Heart left ventricle (tissue), 16 donors: ENCODE measurements around the gene EHMT2. TPM values are rescaled to one million over a fixed set of nuclear protein-coding genes. Genes with fewer than 3 reads are reported as not detected.
"Not testable (repeated sequence)": the region's sequence is repeated elsewhere in the genome, so short reads cannot be mapped to it uniquely, and the experiment has no call there.

Experiments
- ATAC-seq, 4 donors: fragments of 200-7000 bp; cut with Tn5 transposase; one replicate each; pipeline ENCODE4 v1.9.1; 2020 to 2022; ENCODE audit warnings: moderate library complexity in 4 of 4, mild to moderate bottlenecking in 3 of 4, moderate number of reproducible peaks in 1 of 4
- DNase-seq, 5 donors: peaks; one replicate each; pipeline ENCODE4 v3.0.0-alpha.2; 2020
- H3K27ac ChIP-seq, 12 donors: fragments of 200-600 bp; sonication (generic) in 4 of 12; one replicate each; pipeline versions ENCODE4 v1.5.0 to v1.8.0; 2016 to 2022; ENCODE audit warnings: mild to moderate bottlenecking in 2 of 12
- H3K27me3 ChIP-seq, 9 donors: fragments of 200-600 bp; sonication (generic) in 2 of 9; one replicate each; pipeline versions ENCODE4 v1.5.1 to v1.8.0; 2016 to 2022; ENCODE audit warnings: mild to moderate bottlenecking in 3 of 9
- H3K36me3 ChIP-seq, 9 donors: fragments of 200-600 bp; sonication (generic) in 2 of 9; one replicate each; pipeline versions ENCODE4 v1.5.0 to v1.8.0; 2018 to 2022; ENCODE audit warnings: mild to moderate bottlenecking in 2 of 9
- H3K4me1 ChIP-seq, 12 donors: fragments of 200-600 bp; sonication (generic) in 4 of 12; one replicate each; pipeline versions ENCODE4 v1.5.0 to v1.8.0; 2016 to 2022; ENCODE audit warnings: mild to moderate bottlenecking in 3 of 12
- H3K4me3 ChIP-seq, 12 donors: fragments of 200-600 bp; sonication (generic) in 4 of 12; one replicate each; pipeline versions ENCODE4 v1.5.0 to v1.8.0; 2017 to 2022; ENCODE audit warnings: mild to moderate bottlenecking in 9 of 12, moderate library complexity in 4 of 12
- H3K9me3 ChIP-seq, 12 donors: fragments of 200-600 bp; sonication (generic) in 4 of 12; one replicate each; pipeline versions ENCODE4 v1.5.0 to v1.8.0; 2016 to 2022; ENCODE audit warnings: mild to moderate bottlenecking in 1 of 12
- CTCF ChIP-seq, 12 donors: fragments of 200-600 bp; sonication (generic) in 4 of 12; IDR thresholded peaks; one replicate each; pipeline versions ENCODE4 v1.5.0 to v1.8.0; 2018 to 2022; ENCODE audit warnings: antibody characterized with exemption in 12 of 12, mild to moderate bottlenecking in 5 of 12
- POLR2A ChIP-seq, 2 donors: fragments of 450-650 bp; IDR thresholded peaks; one replicate each; pipeline ENCODE4 v1.6.1; 2017; ENCODE audit warnings: antibody characterized with exemption in 2 of 2, mild to moderate bottlenecking in 2 of 2, moderate library complexity in 2 of 2
- WGBS, 4 donors: extraction: QIAGEN DNeasy Blood & Tissue Kit in 2 of 4; methylation state at CpG; one replicate each; pipeline versions ENCODE4 v1.1.5 to v1.1.7; 2013 to 2018; 5-methylcytosine and 5-hydroxymethylcytosine counted together
- intact Hi-C, 10 donors: fragments of 100-400 bp; cut with DNase I; formaldehyde crosslinking; loops; one replicate each; pipeline versions ENCODE4 v1.11.1 to v1.14.2; 2022
- polyA plus RNA-seq, 2 donors: library from polyadenylated mRNA; stranded (reverse); fragments of 200-250 nt; gene quantifications; one replicate each; pipeline ENCODE4 v1.2.3, GENCODE V29; 2013
- total RNA-seq, 9 donors: library from RNA; depleted of rRNA in 2 of 9; stranded (reverse); fragments of >200 nt in 2 of 9; fragmentation: NEBNext Ultra II Directional in 3 of 9; extraction: Animal tissue kit (Norgen Biotek cat#: 25700) in 3 of 9; gene quantifications; one replicate each; pipeline versions ENCODE4 v1.1.0 to v1.2.4, GENCODE V29; 2016 to 2023
- donor health status: ischemic (EF 13 %, LVEDD 7.1; RV severe dilation, severe dysfunction).
- donor health status: healthy with polysubstance abuse.
- donor health status: DM: no; HTN: yes; CAD: no.
- donor health status: DM: no; HTN: no; CAD: no.
- donor health status: ischemic (EF 25% LVEDD 6.9; RV normal size, moderate dysfunction).
- donor health status: ischemic (EF 25% LVEDD 5.7; RV mildly dilated, moderate dysfunction).
- donor health status: healthy.
- donor health status: DM: yes; HTN: yes; CAD: no.
- donor health status: ischemic (EF 35%, LVEDD 5.7; RV mildly dilated, moderate dysfunction).
- donor health status: nonischemic (EF 11% LVEDD 7.7; RV severe dilation, severe dysfunction).
- donor health status: DM: yes; HTN: yes; CAD: no.
- donor health status: PGD.
- donor health status: ischemic (EF 29% LVEDD 5.4; RV normal size, mild dysfunction).
- donor health status: nonischemic (EF 23%, LVEDD 6.1; RV moderate dilation, normal function).

The EHMT2 gene
- total and polyA plus RNA-seq, 11 donors = 9.0 to 22.1 (median 14.8) TPM

- Histone ChIP-seq H3K27ac (no peak overlapping the region), H3K36me3 (peaks cover 0 to 61% (median 44%) of the 10 kb centered on the region in 9 donors), H3K4me3 (peak overlapping the region in 1 of 12 donors; percentile 84), H3K9me3 (no peaks in the 10 kb centered on the region), H3K27me3 (no peaks in the 10 kb centered on the region), H3K4me1 (peaks cover 0 to 41% (median 35%) of the 10 kb centered on the region in 12 donors)
- no peak for DNase-seq
- intact Hi-C loops = loop anchor here in 3 of 10 donors (5.0 to 10.0 kb wide), 4 partner anchors 58 to 294 kb away; partner anchors contain the start of genes ATP6V1G2 (in 1 of the 3), CLIC1 (in 1 of the 3), DDX39B (in 1 of the 3) and EHMT2 (in 1 of the 3)
- 95 to 97% (median 97%) methylated on average over 3 of the region's 3 CpGs for WGBS, 4 donors
- no peak for TF ChIP-seq CTCF (IDR thresholded peaks at IDR 0.05)
- TF ChIP-seq POLR2A (IDR thresholded peaks at IDR 0.05) = no peak
- ATAC-seq = no peak
Measured at GRCh38 chr6:31838968-31839367, 58.5 kb downstream of the EHMT2 start.

- ATAC-seq, DNase-seq: not testable (repeated sequence)
Measured at GRCh38 chr6:31838114-31838553, 59.4 kb downstream of the EHMT2 start.

GRCh38 chr6:31837369-31838113 lies 60.0 kb downstream of the EHMT2 start:
- Histone ChIP-seq H3K4me3 (peak overlapping the region in 9 of 12 donors; percentile 22 to 97 (median 84)), H3K27ac (peak overlapping the region in 7 of 12 donors; percentile 92 to 99 (median 96)), H3K36me3 (peaks cover 0 to 61% (median 44%) of the 10 kb centered on the region in 9 donors), H3K9me3 (no peaks in the 10 kb centered on the region), H3K4me1 (peaks cover 4 to 54% (median 38%) of the 10 kb centered on the region in 12 donors), H3K27me3 (no peaks in the 10 kb centered on the region)
- no peak for DNase-seq
- TF ChIP-seq POLR2A (IDR thresholded peaks at IDR 0.05) (no peak), CTCF (IDR thresholded peaks at IDR 0.05) (no peak)
- WGBS, 4 donors = 33 to 47% (median 41%) methylated on average over 1 of the region's 1 CpG
- no peak for ATAC-seq
- intact Hi-C loops = loop anchor here in 4 of 10 donors (2.0 to 10.0 kb wide), 5 partner anchors 25 to 293 kb away; partner anchors contain the start of genes ATP6V1G2 (in 1 of the 4), CLIC1 (in 1 of the 4), DDX39B (in 1 of the 4) and EHMT2 (in 1 of the 4)

More at GRCh38 chr6:31838114-31838553, 59.4 kb downstream of the EHMT2 start:
- H3K27me3 ChIP-seq, H3K9me3 ChIP-seq, H3K27ac ChIP-seq: not testable (repeated sequence)
- peak overlapping the region in 1 of 12 donors; percentile 84 for H3K4me3 ChIP-seq
- intact Hi-C loops = loop anchor here in 3 of 10 donors (5.0 to 10.0 kb wide), 4 partner anchors 59 to 293 kb away; partner anchors contain the start of genes ATP6V1G2 (in 1 of the 3), CLIC1 (in 1 of the 3), DDX39B (in 1 of the 3) and EHMT2 (in 1 of the 3)
- H3K36me3 ChIP-seq = peaks cover 0 to 61% (median 44%) of the 10 kb centered on the region in 9 donors
- WGBS, 4 donors = 88 to 92% (median 90%) methylated on average over 9 of the region's 9 CpGs
- peaks cover 4 to 48% (median 38%) of the 10 kb centered on the region in 12 donors for H3K4me1 ChIP-seq

GRCh38 chr6:31836474-31837368 lies 60.8 kb downstream of the EHMT2 start:
- Histone ChIP-seq H3K36me3 (peaks cover 0 to 58% (median 46%) of the 10 kb centered on the region in 9 donors), H3K4me1 (peaks cover 4 to 58% (median 41%) of the 10 kb centered on the region in 12 donors), H3K9me3 (no peaks in the 10 kb centered on the region)

More at GRCh38 chr6:31836474-31837368, 60.8 kb downstream of the EHMT2 start:
- peak overlapping the region in 10 of 12 donors; percentile 64 to 99 (median 96) for H3K27ac ChIP-seq
- intact Hi-C loops = loop anchor here in 4 of 10 donors (2.0 to 10.0 kb wide), 5 partner anchors 26 to 292 kb away; partner anchors contain the start of genes ATP6V1G2 (in 1 of the 4), CLIC1 (in 1 of the 4), DDX39B (in 1 of the 4) and EHMT2 (in 1 of the 4)
- 22 to 34% (median 30%) methylated on average over 12 of the region's 12 CpGs for WGBS, 4 donors
- DNase-seq (no peak), ATAC-seq (no peak)
- no peaks in the 10 kb centered on the region for H3K27me3 ChIP-seq
- TF ChIP-seq POLR2A (IDR thresholded peaks at IDR 0.05) = no peak
- TF ChIP-seq CTCF (IDR thresholded peaks at IDR 0.05) = peak in 1 of 12 donors; percentile 3
- H3K4me3 ChIP-seq = peak overlapping the region in 10 of 12 donors; percentile 69 to 97 (median 86)
